ENCODE data around the gene MAPK10.

Gene MAPK10

DNA sequence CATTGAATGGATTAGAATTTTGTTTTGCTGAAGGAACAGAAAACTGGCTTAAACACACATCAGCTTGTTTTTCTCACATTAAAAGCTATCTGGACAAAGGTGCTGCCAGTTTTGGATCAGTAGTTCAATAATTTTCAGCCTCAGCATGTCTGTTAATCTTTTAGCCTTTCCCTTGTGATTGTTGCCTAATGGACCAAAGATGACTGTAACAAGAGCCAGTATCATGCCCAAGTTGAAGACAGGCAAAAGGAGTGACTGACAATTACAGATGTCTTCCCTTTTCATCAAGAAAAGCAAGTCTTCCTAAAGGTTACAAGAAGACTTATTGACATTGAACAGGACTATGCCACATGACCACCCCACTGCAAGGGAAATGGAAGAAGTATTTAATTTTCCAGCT is 419.7 kb downstream of the MAPK10 start:
- DNase-seq (ENCODE audit: extremely low read depth in 1 of 2, low read depth in 1 of 2): no peak
